Stimulated activated CD4-positive, alpha-beta T cell treated with anti-CD3 and anti-CD28 coated beads, Interleukin-4, amount 100 ng/mL, for 1 hour (primary cell): ENCODE data around the gene ACP7.
"Not testable (repeated sequence)": the region's sequence is repeated elsewhere in the genome, so short reads cannot be mapped to it uniquely, and the experiment has no call there.

ENCODE experiments used
- DNase-seq: peaks from one replicate; pipeline ENCODE4 v3.0.0-alpha.2; 2020

ACP7 gene

DNA sequence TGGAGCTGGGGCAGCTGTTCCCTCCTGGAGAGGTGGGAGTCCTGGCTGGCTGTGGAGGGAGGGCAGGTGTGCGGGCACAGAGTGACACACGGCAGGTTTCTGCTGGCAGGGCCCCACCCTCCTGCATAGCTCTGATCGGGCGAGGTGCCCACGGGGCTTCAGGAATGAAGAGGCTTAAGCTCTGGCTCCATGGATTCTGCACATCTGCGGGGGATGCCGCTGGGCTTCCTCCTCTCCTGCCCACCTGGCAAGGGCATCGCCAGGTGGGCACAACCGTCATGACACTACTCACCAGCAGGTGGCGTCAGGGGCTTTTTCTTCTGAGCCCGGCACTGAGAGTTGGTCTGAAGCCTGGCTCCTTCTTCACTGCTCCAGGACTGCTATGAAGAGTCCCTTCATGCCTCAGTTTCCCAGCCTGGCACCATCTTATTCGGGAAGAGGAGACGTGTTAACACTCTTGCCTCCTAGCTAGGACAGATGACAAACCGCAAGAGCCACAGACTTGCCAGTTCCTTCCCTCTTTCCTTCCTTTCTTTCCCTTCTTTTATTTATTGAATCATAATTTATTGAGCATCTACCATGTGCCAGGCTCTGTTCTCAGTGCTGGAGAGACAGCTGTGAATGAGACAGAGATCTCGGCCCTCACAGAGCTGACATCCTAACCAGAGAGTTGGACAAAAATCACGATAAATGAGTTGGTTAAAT lies 26.2 kb downstream of the ACP7 start:
- DNase-seq, result peak; percentile 77

DNA sequence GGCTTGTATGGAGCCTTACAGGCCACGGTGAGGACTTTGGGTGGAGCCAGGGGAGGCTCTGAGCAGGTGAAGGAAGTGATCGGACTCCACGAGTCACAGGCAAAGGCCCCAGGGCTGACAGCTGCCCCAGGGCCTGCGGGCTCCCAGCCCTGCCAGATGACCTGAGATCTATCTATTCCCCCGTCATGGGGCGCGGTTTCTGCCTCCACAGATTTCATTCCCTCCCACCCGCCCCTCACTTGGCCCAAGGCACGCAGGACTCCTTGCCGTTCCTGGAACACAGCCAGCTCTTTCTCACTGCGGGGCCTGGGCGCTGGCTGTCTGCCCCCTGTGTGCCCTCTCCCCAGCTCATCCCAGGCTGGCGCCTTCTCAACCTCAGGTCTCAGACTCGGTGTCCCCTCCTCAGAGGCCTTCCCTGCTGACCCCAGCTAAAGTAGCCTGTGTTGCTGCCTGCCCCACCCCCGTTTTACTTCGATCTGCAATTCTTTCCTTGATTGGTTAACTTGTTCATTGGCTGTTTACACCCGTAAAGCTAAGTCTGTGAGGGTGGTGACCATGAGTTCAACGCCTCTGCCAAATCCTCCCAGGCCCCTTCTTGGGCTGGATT lies 27.5 kb downstream of the ACP7 start:
- DNase-seq, result no peak

DNA sequence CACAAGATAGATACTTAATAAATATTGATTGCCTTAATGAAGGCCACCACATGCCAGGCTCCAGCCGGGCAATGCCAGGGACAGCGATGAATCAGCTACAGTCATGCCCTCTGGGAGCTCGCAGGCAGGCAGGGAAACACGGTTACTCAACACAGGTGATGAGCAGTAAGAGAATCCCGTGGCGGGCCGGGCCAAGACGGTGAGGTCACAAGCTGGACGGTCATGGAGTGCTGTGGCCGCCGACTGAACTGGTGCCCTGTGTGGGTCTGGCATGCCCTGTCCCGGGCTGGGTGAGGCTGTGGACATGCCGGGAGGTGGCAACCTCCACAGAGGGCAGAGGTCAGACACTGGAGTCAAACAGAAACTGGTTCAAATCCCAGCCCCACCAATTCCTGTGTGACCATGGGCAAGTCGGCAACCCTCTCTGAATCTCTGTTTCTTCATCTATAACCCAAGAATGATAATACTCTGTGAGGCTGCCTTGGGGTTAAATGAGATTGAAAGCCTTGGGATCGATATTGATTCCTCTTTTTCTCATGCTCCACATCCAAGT lies 28.2 kb downstream of the ACP7 start:
- no peak for DNase-seq

DNA sequence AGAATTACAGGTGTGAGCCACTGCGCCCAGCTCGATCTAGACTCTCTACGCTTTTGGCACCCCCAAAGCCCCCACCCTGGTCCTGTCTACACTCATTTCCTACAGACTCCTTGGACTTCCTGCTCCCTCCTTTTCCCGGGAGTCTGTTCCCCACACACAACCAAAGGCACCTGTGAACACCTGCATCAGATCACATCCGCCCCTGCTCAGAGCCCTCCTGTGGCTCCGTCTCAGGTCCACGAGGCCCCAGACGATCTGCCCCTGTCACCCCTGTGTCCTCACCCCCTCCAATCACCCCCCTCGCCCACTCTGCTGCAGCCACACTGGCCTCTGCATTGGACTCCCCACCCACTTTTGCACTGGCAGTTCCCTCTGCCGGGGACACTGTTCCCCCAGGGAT lies 29.0 kb downstream of the ACP7 start:
- no peak for DNase-seq

DNA sequence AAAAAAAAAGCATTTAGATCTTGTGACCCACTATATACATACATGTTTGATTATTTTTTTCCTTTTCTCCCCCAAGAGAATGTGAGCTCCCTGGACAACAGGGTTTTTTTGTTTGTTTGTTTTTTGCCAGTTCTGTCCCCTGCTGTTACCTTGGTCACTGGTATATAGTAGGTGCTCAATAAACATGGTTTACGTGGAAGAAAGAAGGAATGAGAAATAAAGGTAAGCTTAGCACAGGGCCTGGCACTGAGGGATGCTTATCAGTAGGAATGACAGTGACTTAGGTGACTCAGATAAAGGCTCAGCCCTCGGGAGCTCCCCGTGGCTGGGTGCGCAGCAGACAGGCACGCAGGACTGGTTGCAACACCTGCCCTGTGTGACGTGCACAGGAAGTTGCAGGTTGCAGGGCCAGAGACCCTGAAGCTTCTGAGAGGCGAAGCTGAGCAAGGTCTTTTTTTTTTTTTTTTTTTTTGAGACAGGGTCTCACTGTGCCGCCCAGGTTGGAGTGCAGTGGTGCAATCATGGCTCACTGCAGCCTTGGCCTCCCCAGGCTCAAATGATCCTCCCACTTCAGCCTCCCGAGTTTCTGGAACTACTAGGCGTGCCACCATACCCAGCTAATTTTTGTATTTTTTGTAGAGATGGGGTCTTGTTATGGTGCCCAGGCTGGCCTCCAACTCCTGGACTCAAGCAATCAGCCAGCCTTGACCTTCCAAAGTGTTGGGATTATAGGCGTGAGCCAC lies 31.1 kb downstream of the ACP7 start:
- DNase-seq, result no peak

DNA sequence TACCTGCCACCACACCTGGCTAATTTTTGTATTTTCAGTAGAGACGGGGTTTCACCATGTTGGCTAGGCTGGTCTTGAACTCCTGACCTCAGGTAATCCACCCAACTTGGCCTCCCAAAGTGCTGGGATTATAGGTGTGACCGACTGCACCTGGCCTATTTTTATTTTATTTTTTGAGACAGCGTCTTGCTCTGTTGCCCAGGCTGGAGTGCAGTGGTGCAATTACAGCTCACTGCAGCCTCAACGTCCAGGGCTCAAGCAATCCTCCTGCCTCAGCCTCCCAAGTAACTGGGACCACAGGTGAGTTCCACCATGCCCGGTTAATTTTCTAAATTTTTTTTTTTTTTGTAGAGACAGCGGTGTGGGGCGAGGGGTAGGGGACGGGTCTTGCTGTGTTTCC lies 32.9 kb downstream of the ACP7 start:
- DNase-seq, result not testable (repeated sequence)

DNA sequence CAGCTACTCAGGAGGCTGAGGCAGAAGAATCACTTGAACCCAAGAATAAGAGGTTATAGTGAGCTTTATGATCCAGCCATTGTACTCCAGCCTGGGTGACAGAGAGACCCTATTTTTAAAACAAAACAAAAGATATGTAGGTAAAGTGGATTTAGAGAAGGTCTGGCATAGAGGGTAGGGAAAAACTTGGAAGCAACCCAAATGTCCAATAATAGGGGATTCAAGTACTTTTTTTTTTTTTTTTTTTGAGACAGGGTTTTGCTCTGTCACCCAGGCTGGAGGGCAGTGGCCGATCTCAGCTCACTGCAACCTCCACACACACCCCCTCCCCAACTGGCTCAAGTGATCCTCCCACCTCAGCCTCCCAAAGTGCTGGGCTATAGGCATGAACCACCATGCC lies 35.7 kb downstream of the ACP7 start:
- no peak for DNase-seq

DNA sequence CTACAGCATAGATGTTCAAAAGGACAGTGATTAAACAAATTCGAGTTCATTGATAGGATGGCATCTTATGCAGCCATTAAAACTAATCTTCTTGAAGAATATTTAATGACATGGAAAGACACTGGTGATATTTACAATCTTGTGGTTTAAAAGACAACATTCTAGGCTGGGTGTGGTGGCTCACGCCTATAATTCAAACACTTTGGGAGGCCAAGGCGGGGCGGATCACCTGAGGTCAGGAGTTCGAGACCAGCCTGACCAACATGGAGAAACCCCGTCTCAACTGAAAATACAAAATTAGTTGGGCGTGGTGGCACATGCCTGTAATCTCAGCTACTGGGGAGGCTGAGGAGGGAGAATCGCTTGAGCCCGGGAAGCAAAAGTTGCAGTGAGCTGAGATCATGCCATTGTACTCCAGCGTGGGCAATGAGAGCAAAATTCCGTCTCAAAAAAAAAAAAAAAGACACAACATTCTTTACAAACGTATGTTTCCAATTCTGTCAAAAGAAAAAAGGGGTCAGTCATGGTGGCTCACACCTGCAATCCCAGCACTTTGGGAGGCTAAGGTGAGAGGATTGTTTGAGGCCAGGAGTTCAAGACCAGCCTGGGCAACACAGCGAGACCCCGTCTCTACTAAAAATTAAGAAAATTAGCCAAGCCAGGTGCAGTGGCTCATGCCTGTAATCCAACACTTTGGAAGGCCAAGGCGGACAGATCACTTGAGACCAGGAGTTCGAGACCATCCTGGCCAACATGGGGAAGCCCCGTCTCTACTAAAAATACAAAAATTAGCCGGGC lies 39.0 kb downstream of the ACP7 start:
- no peak for DNase-seq

DNA sequence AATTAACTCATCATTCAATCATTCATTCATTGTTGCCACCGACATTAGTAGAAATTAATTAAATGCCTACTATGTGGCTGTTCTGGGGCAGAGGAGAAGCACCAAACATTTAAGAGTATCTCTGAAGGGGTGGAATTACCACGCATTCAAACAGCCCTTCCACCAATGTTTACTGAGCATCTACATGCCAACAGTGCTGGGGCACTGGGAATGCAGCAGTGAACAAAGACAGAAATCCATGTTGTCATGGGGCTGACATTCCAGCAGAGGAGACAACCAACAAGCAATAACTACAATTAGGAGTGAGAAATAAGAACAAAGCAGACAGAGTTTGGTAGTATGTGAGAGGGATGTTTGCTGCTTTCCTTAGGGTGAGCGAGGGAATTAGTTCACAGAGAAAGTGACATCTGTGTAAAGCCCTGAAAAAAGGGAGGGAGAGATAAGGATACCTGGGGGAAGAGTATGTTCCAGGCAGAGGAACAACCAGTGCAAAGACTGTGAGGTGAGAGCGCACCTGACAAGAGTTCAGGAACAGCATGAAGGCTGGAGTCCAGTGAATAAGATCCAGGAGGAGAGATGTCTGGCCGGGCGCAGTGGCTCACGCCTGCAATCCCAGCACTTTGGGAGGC lies 40.1 kb downstream of the ACP7 start:
- DNase-seq, result no peak

DNA sequence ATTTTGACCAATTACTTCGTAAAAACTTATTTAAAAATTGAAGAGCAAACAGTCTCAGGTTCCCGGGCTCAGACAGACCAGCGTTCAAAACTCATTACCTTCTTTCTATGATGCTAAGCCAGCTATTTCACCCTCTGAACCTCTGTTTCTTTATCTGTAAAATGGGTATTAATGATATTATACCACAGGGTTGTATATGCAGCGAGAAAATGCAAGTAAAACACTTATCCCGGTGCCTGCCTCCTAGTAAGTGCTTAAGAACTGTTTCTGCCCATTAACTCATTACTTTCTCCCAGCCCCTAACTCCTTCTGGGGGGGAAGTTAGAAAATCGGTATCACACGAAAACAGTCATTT lies 41.0 kb downstream of the ACP7 start:
- no peak for DNase-seq

DNA sequence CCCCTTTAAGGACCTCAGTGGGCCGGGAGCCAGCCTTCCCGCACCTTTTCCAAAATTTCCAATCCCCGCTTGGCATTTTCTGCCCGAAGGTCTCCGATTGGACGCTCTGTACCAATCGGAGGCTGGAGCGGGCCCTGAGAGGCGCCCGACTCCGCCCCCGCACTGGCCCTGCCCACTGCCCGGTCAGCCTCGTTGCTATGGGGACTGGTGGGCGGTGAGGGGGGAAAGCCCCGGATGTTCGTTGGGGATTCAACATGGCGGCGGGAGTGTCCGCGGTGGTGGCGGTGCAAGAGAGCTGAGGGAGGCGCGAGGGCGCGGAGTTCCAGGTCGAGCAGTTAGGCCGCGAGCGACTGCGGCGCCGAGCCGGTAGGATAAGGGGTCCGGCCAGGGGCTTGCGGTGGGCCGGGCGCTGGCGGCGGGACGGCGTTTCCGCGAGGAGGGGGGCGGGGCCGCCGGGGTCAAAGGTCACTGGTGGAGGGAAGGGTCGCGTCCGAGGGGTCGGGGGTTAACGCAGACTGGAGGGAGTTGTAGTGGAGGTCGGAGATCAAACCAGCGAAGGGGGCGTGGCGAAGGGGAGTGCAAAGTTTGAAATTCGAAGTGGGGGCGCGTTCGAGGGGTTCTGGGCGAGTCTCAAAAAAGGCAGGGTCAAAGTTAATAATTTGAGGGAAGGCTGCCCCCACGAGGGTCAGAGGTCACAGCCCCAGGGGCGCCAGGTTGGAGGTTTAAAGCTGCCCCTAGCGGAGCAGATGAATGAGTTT lies 41.6 kb downstream of the ACP7 start, which contains the start of gene PAK4:
PAK4 (plus strand) TSS at position 233 of the 758 bp plus-strand sequence. CDS start 43,768 bp downstream, outside the sequence.
- DNase-seq, result peak; percentile 98

DNA sequence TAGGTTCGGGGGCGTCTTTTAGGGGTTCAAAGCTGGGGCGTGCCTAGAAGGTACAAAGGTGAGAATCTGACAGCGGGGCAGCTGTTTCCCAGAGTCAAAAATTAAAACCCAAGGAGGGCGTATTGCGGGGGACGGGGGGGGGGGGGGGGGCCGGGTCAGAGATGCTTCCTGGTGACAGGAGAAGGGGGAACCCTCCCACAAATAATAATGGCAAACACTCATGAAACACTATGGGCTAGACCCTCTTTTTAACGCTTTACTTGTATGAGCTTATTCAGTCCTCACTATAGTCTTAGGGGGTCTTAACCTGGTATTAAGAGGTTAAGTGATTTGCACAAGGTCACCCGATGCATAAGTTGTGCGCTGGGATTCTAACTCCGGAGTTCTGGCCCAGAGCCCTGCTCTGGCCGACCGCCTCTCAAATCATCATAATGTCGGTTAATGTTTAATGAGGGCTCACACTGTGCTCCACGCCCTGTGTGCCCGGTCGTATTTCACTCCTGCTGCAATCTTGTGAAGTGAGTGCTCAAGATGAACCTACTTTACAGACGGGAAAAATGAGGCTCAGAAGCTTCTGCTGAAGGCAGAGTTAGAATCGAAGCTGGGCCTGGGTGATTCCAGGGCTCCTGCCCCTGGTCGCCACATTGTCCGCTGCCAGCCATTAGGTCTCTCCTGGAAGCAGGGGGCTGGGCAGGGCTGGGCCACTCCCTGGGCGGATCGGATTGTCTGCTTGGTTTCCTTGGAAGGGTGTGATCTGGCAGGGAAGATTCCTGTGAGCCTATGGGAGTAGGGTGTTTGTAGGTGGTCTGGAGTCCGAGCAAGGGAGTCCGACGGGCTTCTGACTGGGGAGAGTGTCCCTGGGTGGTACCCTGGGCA lies 42.4 kb downstream of the ACP7 start:
- no peak for DNase-seq

DNA sequence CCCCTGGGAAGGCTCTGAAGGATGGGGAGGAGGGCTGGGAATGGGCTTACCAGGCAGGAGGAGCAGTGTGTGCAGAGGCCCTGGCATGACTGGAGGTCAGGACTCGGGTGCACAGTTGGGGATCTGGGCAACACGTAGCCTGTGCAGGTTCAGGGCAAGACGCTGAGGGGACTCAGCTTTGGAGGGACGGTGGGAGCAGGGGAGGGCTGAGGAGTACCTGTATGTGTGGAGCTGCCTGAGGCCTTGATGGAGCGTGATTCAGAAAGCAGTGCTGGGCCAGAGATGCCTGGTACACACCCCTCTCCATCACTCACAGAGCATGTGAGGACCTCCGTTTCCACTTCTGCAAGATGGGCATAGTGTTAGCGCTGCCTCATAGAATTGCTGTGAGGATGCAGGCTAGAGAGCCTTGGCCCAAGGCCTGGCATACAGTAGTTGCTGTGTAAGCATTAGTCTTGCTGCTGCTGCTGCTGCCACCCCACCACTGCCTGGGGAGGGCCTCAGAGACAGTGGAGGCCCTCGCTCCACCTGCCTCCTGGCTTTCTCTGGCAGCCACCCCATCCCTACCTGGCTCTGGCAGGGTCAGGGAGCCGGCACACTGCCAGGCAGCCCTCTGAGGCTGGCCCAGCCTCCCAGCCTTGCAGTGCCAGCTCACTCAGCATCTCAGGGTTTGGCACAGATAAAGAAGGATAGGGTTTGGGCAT lies 43.8 kb downstream of the ACP7 start:
- DNase-seq, result no peak

DNA sequence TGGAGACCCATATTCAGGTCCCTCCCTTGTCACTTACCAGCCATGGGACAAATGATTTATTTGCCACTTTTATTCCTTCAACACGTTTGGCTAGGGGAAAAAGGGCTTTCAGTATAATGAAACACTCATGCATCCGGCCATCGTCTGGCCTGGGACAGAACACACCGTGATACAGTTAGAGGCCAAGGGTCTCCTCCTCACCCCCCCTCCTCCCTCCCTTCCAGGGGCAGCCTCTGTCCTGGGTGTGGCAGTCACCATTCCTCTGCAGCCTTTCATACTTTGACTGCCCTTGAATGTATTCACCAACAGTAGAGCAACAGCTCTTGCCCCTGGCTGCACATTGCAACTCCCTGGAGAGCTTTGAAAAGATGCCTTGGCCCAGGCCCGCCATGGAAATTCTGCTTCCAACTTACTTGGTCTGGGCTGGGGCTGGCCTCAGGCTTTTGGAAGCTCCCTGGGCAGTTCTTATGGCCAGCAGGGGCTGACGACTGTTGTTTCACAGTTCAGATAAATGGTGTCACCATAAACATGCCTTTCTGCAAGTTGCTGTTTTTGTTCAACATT lies 44.4 kb downstream of the ACP7 start:
- no peak for DNase-seq

DNA sequence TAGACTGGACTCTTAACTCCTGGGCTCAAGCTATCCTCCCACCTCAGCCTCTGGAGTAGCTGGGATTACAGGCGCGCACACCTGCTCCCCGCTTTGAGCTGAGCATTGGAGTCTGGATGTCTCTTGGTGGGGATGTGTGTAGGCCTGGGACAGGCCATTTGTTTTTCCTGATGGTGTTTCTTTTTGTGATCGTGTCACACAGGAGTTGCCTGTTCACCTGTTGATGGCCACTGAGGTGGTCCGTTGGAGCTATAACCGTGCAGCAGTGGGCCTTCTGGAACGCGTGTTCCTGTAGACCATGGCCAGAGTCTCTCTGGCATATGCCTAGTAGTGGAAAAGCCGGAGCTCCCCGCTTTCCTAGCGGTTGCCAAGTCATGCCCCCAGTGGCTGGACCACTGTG lies 44.9 kb downstream of the ACP7 start:
- DNase-seq, result no peak

DNA sequence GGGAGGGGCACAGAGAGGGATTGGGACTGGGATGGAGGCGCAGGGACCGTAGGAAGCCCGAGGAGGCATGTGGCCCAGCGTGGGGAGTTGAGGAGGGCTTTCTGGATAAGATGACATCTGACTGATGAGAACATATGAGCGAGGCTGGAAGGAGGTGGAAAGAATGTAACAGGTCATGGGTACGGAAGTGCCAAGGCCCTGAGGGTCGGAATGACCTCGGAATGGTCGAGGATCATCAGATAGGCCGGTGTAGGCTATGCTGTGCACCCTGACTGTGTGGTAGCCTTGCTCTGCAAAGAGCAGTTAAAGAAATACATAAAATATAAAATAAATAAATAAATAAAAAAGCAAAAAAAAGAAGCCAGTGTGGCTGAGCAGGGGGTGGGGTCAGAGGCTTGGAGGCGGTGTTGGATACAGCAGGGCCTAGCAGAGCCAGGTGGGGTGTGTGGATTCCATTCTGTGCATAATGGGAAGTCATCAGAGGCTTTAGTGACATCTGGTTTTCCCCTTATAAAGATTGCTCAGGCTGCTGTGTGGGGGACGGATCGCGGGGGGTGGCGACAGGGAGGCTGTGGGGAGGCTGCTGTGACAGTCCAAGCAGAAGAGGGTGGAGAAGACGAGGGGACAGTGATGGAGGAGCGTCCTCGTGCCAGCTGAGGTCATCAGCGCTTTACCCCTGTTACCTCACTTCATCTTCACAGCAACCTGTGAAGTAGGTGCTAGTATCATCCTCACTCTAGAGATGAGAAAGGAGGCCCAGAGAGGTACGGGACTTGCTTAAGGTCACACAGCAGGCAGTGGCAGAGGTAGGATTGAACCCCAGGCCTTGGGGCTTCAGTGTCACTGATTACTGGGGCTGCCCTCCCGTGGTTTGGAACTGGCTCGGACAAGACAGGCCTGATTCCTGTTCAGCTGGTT lies 46.4 kb downstream of the ACP7 start:
- DNase-seq, result no peak

DNA sequence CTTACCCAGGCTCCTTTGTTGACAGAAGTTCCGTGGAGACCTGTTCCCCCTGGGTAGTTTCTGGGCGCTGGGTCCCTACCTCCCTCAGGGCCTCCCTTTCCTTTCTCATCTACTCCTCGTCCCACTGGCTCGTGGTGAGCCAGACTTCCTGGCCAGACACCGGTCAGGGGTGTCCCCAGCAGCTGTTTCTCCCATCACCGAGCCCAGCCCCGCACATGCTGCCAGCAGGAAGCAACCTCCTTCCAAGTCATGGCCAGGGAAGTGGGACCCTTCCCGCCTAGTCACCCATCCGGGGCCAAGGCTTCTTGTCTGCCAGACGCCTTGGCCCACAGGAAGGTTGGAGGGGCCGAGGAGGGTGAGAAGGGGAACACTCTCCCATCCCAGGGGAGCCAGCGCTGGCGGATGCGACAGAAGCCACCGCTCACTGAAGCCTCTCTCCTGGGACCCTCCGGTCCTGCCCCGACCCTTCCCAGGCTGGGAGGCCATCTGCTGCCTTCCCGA lies 47.1 kb downstream of the ACP7 start:
- no peak for DNase-seq

DNA sequence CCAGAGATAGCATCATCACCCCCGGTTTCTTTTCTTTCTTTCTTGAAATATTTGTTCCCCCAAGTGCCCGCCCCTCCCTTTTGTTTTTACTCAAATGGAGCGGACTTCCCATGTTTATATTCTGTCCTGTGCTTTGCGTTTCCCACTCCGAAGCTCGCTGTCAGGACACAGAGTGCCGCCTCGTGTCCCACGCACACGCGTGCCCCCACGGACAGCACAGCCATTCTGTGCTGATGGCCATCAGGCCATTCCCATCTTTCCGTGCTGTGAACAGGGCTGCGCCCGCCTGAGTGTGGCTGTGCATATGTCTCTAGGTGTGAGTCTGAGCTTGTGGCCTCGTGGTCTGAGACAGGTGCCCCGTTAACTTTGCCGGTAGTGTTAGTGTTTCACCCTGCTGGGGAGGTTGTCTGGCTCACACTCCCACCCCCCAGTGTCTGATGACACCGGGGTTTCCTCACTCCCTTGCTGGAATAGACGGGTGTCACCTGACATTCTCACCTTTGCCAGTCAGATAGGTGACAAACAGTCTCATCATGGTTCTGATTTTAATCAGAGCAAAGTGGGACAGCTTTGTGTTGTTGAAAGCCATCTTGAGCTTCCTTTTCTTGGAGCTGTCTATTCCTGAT lies 48.3 kb downstream of the ACP7 start:
- no peak for DNase-seq
